Upper lobe of left lung (tissue), 6 donors: ENCODE measurements around the gene RBMS1. TPM values are rescaled to one million over a fixed set of nuclear protein-coding genes. Genes with fewer than 3 reads are reported as not detected.

Source experiments
- ATAC-seq, 2 donors: fragments of 200-7000 bp; cut with Tn5 transposase; one replicate each; pipeline ENCODE4 v1.9.1; 2022; ENCODE audit warnings: mild to moderate bottlenecking in 2 of 2, moderate library complexity in 2 of 2; ENCODE audit not compliant: low FRiP score in 2 of 2
- DNase-seq, 2 donors: peaks; one replicate each; pipeline ENCODE4 v3.0.0-alpha.2; 2019 to 2020
- H3K27ac ChIP-seq, 4 donors: fragments of 200-600 bp; sonication (generic); one replicate each; pipeline ENCODE4 v1.5.1; 2016 to 2019
- H3K27me3 ChIP-seq, 4 donors: fragments of 200-600 bp; sonication (generic); one replicate each; pipeline ENCODE4 v1.5.1; 2017 to 2019
- H3K36me3 ChIP-seq, 4 donors: fragments of 200-600 bp; sonication (generic); one replicate each; pipeline ENCODE4 v1.5.1; 2016 to 2019
- H3K4me1 ChIP-seq, 4 donors: fragments of 200-600 bp; sonication (generic); one replicate each; pipeline ENCODE4 v1.5.1; 2018 to 2019
- H3K4me3 ChIP-seq, 4 donors: fragments of 200-600 bp; sonication (generic); one replicate each; pipeline ENCODE4 v1.5.1; 2017 to 2019; ENCODE audit warnings: mild to moderate bottlenecking in 2 of 4, moderate library complexity in 1 of 4
- H3K9me3 ChIP-seq, 4 donors: fragments of 200-600 bp; sonication (generic); one replicate each; pipeline ENCODE4 v1.5.1; 2018 to 2019
- EP300 ChIP-seq, 4 donors: sonication (generic); formaldehyde crosslinking; IDR thresholded peaks; one replicate each; pipeline ENCODE4 v1.5.1; 2017; ENCODE audit warnings: antibody characterized with exemption in 4 of 4, control low read depth in 2 of 4
- POLR2A ChIP-seq, 4 donors: fragments of 450-650 bp; IDR thresholded peaks; one replicate each; pipeline ENCODE4 v1.5.1; 2016 to 2017; ENCODE audit warnings: antibody characterized with exemption in 4 of 4, mild to moderate bottlenecking in 2 of 4
- POLR2AphosphoS5 ChIP-seq, 2 donors: sonication (generic); formaldehyde crosslinking; IDR thresholded peaks; one replicate each; pipeline ENCODE4 v1.5.1; 2017; ENCODE audit warnings: antibody characterized with exemption in 2 of 2
- WGBS, 2 donors: methylation state at CpG; one replicate each; pipeline ENCODE4 v1.1.5; 2017 to 2018; 5-methylcytosine and 5-hydroxymethylcytosine counted together
- total RNA-seq, 6 donors: library from RNA; depleted of rRNA in 4 of 6; stranded (reverse); fragments of >200 nt in 4 of 6; gene quantifications; one replicate each; pipeline versions ENCODE4 v1.1.0 to v1.2.1, GENCODE V29; 2016 to 2021
- TF ChIP-seq, protein P1 (sequence below), 6 experiments: fragments of 450-650 bp in 4 of 6; fragments of 200-600 bp in 2 of 6; sonication (generic) in 2 of 6; IDR thresholded peaks; one replicate each; pipeline ENCODE4 v1.5.1; 2016 to 2019; ENCODE audit warnings: antibody characterized with exemption in 6 of 6
- donor health status: DM: no; HTN: no; CAD: no; lungs with moderate emphysema.
- donor health status: DM: no; HTN: yes; CAD: no; lungs with severe emphysema.

RBMS1 gene
- total RNA-seq, 6 donors from 2014 or later: 81.3 to 125 (median 95.4) TPM

DNA sequence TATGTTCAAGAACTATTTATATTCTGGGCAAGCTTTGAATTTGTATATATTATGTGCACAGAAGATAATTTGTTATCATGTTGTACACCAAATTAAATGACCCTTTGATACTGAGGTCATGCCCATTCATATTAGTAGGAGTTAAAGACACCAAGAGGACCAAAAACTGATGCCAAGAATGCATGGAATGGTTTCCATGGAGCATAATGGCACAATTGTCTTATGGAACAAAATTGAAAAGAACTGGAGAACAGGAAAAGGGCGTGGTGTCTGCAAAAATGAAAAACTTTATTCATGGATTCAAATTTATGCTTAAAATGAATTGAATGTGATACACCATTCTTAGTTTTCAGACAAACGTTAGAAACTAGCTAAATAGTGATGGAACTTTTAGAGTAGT is 24.1 kb upstream of the RBMS1 start:
- Histone ChIP-seq H3K4me3 (no peak overlapping the region), H3K27me3 (no peaks in the 10 kb centered on the region), H3K27ac (no peak overlapping the region), H3K9me3 (no peaks in the 10 kb centered on the region), H3K4me1 (no peaks in the 10 kb centered on the region), H3K36me3 (no peaks in the 10 kb centered on the region)
- TF ChIP-seq POLR2A (IDR thresholded peaks at IDR 0.05) (no peak), EP300 (IDR thresholded peaks at IDR 0.05) (no peak), POLR2AphosphoS5 (IDR thresholded peaks at IDR 0.05) (no peak)
- TF ChIP-seq, protein P1, sequence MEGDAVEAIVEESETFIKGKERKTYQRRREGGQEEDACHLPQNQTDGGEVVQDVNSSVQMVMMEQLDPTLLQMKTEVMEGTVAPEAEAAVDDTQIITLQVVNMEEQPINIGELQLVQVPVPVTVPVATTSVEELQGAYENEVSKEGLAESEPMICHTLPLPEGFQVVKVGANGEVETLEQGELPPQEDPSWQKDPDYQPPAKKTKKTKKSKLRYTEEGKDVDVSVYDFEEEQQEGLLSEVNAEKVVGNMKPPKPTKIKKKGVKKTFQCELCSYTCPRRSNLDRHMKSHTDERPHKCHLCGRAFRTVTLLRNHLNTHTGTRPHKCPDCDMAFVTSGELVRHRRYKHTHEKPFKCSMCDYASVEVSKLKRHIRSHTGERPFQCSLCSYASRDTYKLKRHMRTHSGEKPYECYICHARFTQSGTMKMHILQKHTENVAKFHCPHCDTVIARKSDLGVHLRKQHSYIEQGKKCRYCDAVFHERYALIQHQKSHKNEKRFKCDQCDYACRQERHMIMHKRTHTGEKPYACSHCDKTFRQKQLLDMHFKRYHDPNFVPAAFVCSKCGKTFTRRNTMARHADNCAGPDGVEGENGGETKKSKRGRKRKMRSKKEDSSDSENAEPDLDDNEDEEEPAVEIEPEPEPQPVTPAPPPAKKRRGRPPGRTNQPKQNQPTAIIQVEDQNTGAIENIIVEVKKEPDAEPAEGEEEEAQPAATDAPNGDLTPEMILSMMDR (IDR thresholded peaks at IDR 0.05): no peak
- 75 to 80% methylated on average over 2 of the region's 2 CpGs for WGBS, 2 donors
- no peak for DNase-seq
- ATAC-seq: no peak

DNA sequence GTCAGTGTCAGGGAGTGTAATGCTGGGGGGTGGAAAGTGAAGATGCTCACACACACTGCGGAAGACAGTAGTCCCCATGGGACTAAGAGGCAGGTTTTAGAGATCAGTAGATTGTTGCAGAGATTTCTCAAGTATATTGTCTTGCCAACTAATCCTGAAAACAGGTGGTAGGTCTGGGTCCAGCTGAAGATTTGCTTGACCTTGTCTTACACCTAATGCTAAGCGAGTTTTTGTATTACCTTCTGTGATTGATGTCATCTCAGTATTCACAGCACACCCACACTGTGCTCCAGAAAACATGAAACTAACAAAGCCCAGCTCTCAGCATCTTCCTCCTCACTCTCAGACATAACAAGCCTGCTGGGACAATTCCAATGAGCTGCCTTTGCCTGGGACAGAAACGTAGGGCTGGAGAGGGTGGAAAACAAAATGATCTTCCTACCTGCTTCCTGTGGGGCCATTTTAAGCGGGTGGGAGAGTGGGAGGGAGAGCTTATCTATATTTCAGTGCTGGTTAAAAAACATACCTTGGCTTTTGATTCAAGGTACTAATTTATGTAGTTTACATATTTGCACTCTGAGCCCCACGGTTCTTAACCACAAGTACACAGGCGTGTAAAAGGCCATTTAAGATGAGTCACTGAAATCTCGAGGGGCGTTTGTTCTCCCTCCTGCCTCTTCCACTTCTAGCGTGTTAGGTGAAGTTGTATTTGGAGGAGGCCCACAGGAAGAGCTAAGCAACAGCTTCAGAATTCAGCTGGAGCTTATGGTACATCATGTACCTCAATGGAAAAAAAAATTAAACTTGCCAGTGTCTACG is 23.1 kb upstream of the RBMS1 start:
- WGBS, 2 donors: 65 to 67% methylated on average over 10 of the region's 10 CpGs
- H3K9me3 ChIP-seq: no peaks in the 10 kb centered on the region
- peak in 1 of 4 donors; percentile 6 for TF ChIP-seq EP300 (IDR thresholded peaks at IDR 0.05)
- TF ChIP-seq, protein P1 (IDR thresholded peaks at IDR 0.05): no peak
- no peak overlapping the region for H3K27ac ChIP-seq
- DNase-seq: no peak
- peak in 1 of 2 donors; percentile 38 for ATAC-seq
- no peaks in the 10 kb centered on the region for H3K36me3 ChIP-seq
- no peaks in the 10 kb centered on the region for H3K27me3 ChIP-seq
- no peaks in the 10 kb centered on the region for H3K4me1 ChIP-seq
- H3K4me3 ChIP-seq: no peak overlapping the region

GRCh38 chr2:160515120-160515519 is 21.5 kb upstream of the RBMS1 start:
- WGBS, 2 donors: 61 to 65% methylated on average over 1 of the region's 1 CpG
- Histone ChIP-seq H3K36me3 (no peaks in the 10 kb centered on the region), H3K4me3 (no peak overlapping the region), H3K9me3 (no peaks in the 10 kb centered on the region), H3K4me1 (no peaks in the 10 kb centered on the region), H3K27me3 (no peaks in the 10 kb centered on the region), H3K27ac (no peak overlapping the region)
- ATAC-seq (no peak), DNase-seq (no peak)
- TF ChIP-seq POLR2A (IDR thresholded peaks at IDR 0.05) (no peak), EP300 (IDR thresholded peaks at IDR 0.05) (no peak), POLR2AphosphoS5 (IDR thresholded peaks at IDR 0.05) (no peak)
- TF ChIP-seq, protein P1 (IDR thresholded peaks at IDR 0.05): no peak

DNA sequence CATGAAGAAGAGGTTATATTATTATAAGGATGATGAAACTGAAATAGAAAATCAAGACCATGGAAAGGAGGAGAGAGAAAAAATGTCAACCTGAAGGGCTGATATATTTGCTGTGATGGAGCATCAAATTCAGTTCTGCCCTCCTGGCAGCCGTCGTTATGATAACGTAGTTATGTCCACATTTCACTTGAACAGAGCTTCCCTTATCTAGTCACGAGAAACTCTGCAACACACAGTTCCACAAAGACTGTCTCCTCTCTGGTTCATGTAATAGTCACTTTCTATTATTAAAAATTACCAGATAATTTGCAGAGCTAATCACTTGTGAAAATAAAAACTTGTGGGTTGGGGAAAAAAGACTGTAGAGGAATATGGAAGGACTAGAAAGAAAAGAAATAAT is 19.5 kb upstream of the RBMS1 start:
- TF ChIP-seq EP300 (IDR thresholded peaks at IDR 0.05) (no peak), POLR2A (IDR thresholded peaks at IDR 0.05) (no peak), POLR2AphosphoS5 (IDR thresholded peaks at IDR 0.05) (no peak)
- TF ChIP-seq, protein P1 (IDR thresholded peaks at IDR 0.05): no peak
- H3K4me3 ChIP-seq: no peak overlapping the region
- no peaks in the 10 kb centered on the region for H3K9me3 ChIP-seq
- WGBS, 2 donors: 92 to 93% methylated on average over 4 of the region's 4 CpGs
- no peaks in the 10 kb centered on the region for H3K27me3 ChIP-seq
- H3K27ac ChIP-seq: no peak overlapping the region
- no peaks in the 10 kb centered on the region for H3K36me3 ChIP-seq
- ATAC-seq (no peak), DNase-seq (no peak)
- no peaks in the 10 kb centered on the region for H3K4me1 ChIP-seq

GRCh38 chr2:160512491-160512890 is 18.9 kb upstream of the RBMS1 start:
- H3K27ac ChIP-seq: no peak overlapping the region
- TF ChIP-seq POLR2AphosphoS5 (IDR thresholded peaks at IDR 0.05) (no peak), EP300 (IDR thresholded peaks at IDR 0.05) (no peak), POLR2A (IDR thresholded peaks at IDR 0.05) (no peak)
- TF ChIP-seq, protein P1 (IDR thresholded peaks at IDR 0.05): no peak
- H3K27me3 ChIP-seq: no peaks in the 10 kb centered on the region
- no peak for DNase-seq
- no peak overlapping the region for H3K4me3 ChIP-seq
- no peaks in the 10 kb centered on the region for H3K9me3 ChIP-seq
- H3K4me1 ChIP-seq: no peaks in the 10 kb centered on the region
- ATAC-seq: no peak
- no peaks in the 10 kb centered on the region for H3K36me3 ChIP-seq
- 78 to 80% methylated on average over 4 of the region's 4 CpGs for WGBS, 2 donors
